H1 (cell line): ENCODE results near the gene CPZ. TPM values are rescaled to one million over a fixed set of nuclear protein-coding genes. Genes with fewer than 3 reads are reported as not detected.

Experiments used
- CTCF ChIA-PET: fragments of 300-600 bp; sonication (Branson Sonifier 250); formaldehyde crosslinking; loops from one replicate; lab custom pipeline; 2021; ENCODE audit not compliant: partially characterized antibody; lab: Charles Lee
- POLR2A ChIA-PET: fragments of 300-600 bp; sonication (Branson Sonifier 250); formaldehyde crosslinking; loops from one replicate; lab custom pipeline; 2021; ENCODE audit warnings: inconsistent platforms; ENCODE audit not compliant: partially characterized antibody; lab: Charles Lee
- DNase-seq, 2 experiments: peaks; one replicate each; pipeline versions ENCODE4 v3.0.0 to v3.0.0-alpha.2; 2010 to 2022; ENCODE audit warnings: low spot score in 2 of 2, low read depth in 1 of 2, mixed read lengths in 1 of 2
- FAIRE-seq: peaks from 2 replicates; lab custom pipeline; 2011; peaks lifted over from hg19 to GRCh38; lab: Jason Lieb, UNC
- H2AFZ ChIP-seq: 2 replicates; pipeline ENCODE4 v1.8.1; 2012; ENCODE audit warnings: low read length, inconsistent platforms
- H2AK5ac ChIP-seq: 2 replicates; pipeline ENCODE4 v1.6.1; 2013; ENCODE audit warnings: low read depth, low read length
- H2BK120ac ChIP-seq: replicated peaks from 2 replicates; pipeline ENCODE3; 2013; ENCODE audit warnings: low read depth, low read length, inconsistent platforms
- H2BK12ac ChIP-seq: 2 replicates; pipeline ENCODE4 v1.6.1; 2013; ENCODE audit warnings: low read depth, low read length
- H2BK15ac ChIP-seq: 2 replicates; pipeline ENCODE4 v1.6.1; 2013; ENCODE audit warnings: low read length
- H2BK20ac ChIP-seq: 2 replicates; pipeline ENCODE4 v1.6.1; 2013; ENCODE audit warnings: low read length
- H2BK5ac ChIP-seq: 2 replicates; pipeline ENCODE4 v1.6.1; 2013; ENCODE audit warnings: low read depth, low read length
- H3K14ac ChIP-seq: 2 replicates; pipeline ENCODE4 v1.6.1; 2013; ENCODE audit warnings: inconsistent platforms; ENCODE audit not compliant: insufficient read length
- H3K18ac ChIP-seq: 2 replicates; pipeline ENCODE4 v1.6.1; 2013; ENCODE audit warnings: low read length; ENCODE audit errors: extremely low read depth
- H3K23ac ChIP-seq: 2 replicates; pipeline ENCODE4 v1.6.1; 2013; ENCODE audit warnings: inconsistent platforms; ENCODE audit not compliant: insufficient read length
- H3K23me2 ChIP-seq: 2 replicates; pipeline ENCODE4 v1.6.1; 2013; ENCODE audit warnings: low read depth, low read length
- H3K27ac ChIP-seq: 2 replicates; pipeline ENCODE4 v1.6.1; 2011; ENCODE audit warnings: low read depth, low read length, inconsistent platforms
- H3K27me3 ChIP-seq, 4 experiments: replicated peaks in 1 of 4; 1 replicate in 1 of 4; 2 replicates in 3 of 4; pipeline versions ENCODE4 v1.6.1 to v1.8.1; 2011 to 2013; ENCODE audit warnings: low read length in 3 of 4, mild to moderate bottlenecking in 3 of 4, inconsistent platforms in 2 of 4, mixed read lengths in 2 of 4, moderate library complexity in 1 of 4; ENCODE audit not compliant: control insufficient read depth in 3 of 4, insufficient read depth in 3 of 4; ENCODE audit errors: extremely low read depth in 1 of 4
- H3K36me3 ChIP-seq, 4 experiments: 2 replicates each; pipeline versions ENCODE4 v1.6.1 to v1.8.1; 2011 to 2013; ENCODE audit warnings: mild to moderate bottlenecking in 4 of 4, low read length in 3 of 4, moderate library complexity in 2 of 4, control low read depth in 1 of 4, inconsistent platforms in 1 of 4; ENCODE audit not compliant: insufficient read depth in 4 of 4, control insufficient read depth in 2 of 4
- H3K4ac ChIP-seq: replicated peaks from 2 replicates; pipeline ENCODE3; 2013; ENCODE audit warnings: low read length, low read depth, mixed read lengths, inconsistent platforms; ENCODE audit not compliant: insufficient read length
- H3K4me1 ChIP-seq, 4 experiments: replicated peaks in 1 of 4; 1 replicate in 1 of 4; 2 replicates in 3 of 4; pipeline versions ENCODE4 v1.6.1 to v1.8.1; 2011 to 2013; ENCODE audit warnings: low read length in 3 of 4, inconsistent platforms in 2 of 4, mixed read lengths in 1 of 4; ENCODE audit not compliant: insufficient read depth in 4 of 4, control insufficient read depth in 3 of 4
- H3K4me2 ChIP-seq, 2 experiments: 2 replicates each; pipeline versions ENCODE4 v1.6.1 to v1.8.1; 2011 to 2013; ENCODE audit warnings: low read depth in 2 of 2, low read length in 2 of 2, control low read depth in 1 of 2, inconsistent platforms in 1 of 2, mild to moderate bottlenecking in 1 of 2; ENCODE audit not compliant: insufficient read depth in 1 of 2
- H3K4me3 ChIP-seq, 4 experiments: fragments of 200-600, 300-600 bp in 1 of 4; sonication (generic), shearing (Covaris generic), sonication (Bioruptor Twin) in 1 of 4; 2 replicates each; pipeline versions ENCODE4 v1.5.1 to v1.8.1; 2011 to 2016; ENCODE audit warnings: low read length in 4 of 4, low read depth in 3 of 4, control low read depth in 2 of 4, inconsistent platforms in 2 of 4, mild to moderate bottlenecking in 2 of 4, mixed read lengths in 1 of 4, moderate library complexity in 1 of 4; ENCODE audit not compliant: insufficient read depth in 2 of 4; ENCODE audit errors: extremely low read depth in 1 of 4
- H3K56ac ChIP-seq: replicated peaks from 2 replicates; pipeline ENCODE3; 2013; ENCODE audit warnings: low read depth, mild to moderate bottlenecking, mixed read lengths, low read length, inconsistent platforms; ENCODE audit not compliant: insufficient read length
- H3K79me1 ChIP-seq: 2 replicates; pipeline ENCODE4 v1.6.1; 2013; ENCODE audit warnings: low read depth, low read length, control low read depth
- H3K79me2 ChIP-seq, 2 experiments: 2 replicates each; pipeline versions ENCODE4 v1.6.1 to v1.8.1; 2012 to 2013; ENCODE audit warnings: low read length in 2 of 2, mild to moderate bottlenecking in 2 of 2, inconsistent platforms in 1 of 2; ENCODE audit not compliant: insufficient read depth in 2 of 2, control insufficient read depth in 1 of 2
- H3K9ac ChIP-seq, 4 experiments: replicated peaks in 1 of 4; 1 replicate in 1 of 4; 2 replicates in 3 of 4; pipeline versions ENCODE4 v1.6.1 to v1.8.1; 2011 to 2013; ENCODE audit warnings: low read depth in 3 of 4, low read length in 3 of 4, control low read depth in 2 of 4, mild to moderate bottlenecking in 2 of 4, moderate library complexity in 2 of 4, inconsistent platforms in 1 of 4; ENCODE audit errors: extremely low read depth in 1 of 4
- H3K9me3 ChIP-seq, 2 experiments: 2 replicates each; pipeline versions ENCODE4 v1.6.1 to v1.8.1; 2012 to 2013; ENCODE audit warnings: mild to moderate bottlenecking in 2 of 2, moderate library complexity in 2 of 2, control low read depth in 1 of 2, inconsistent platforms in 1 of 2, low read depth in 1 of 2, low read length in 1 of 2, mixed read lengths in 1 of 2; ENCODE audit not compliant: insufficient read depth in 2 of 2
- H4K20me1 ChIP-seq, 2 experiments: replicated peaks in 1 of 2; 2 replicates each; pipeline versions ENCODE3 to v1.8.1; 2011 to 2013; ENCODE audit warnings: inconsistent platforms in 2 of 2, low read length in 2 of 2, mild to moderate bottlenecking in 1 of 2; ENCODE audit not compliant: insufficient read depth in 2 of 2, control insufficient read depth in 1 of 2
- H4K5ac ChIP-seq: 2 replicates; pipeline ENCODE4 v1.6.1; 2013; ENCODE audit warnings: low read length, low read depth, mixed read lengths, inconsistent platforms; ENCODE audit not compliant: insufficient read length
- H4K8ac ChIP-seq: 2 replicates; pipeline ENCODE4 v1.8.0; 2013; ENCODE audit warnings: mild to moderate bottlenecking, moderate library complexity, low read length, inconsistent platforms; ENCODE audit not compliant: insufficient read depth; ENCODE audit errors: extremely low read depth
- H4K91ac ChIP-seq: replicated peaks from 2 replicates; pipeline ENCODE3; 2013; ENCODE audit warnings: low read length, mixed read lengths, inconsistent platforms; ENCODE audit not compliant: insufficient read length
- CBX5 ChIP-seq: fragments of 300-800, 300-1000 bp; sonication (generic); IDR thresholded peaks from 2 replicates; pipeline ENCODE4 v1.7.1; 2016; ENCODE audit warnings: antibody characterized with exemption, low read length, low read depth
- FOSL1 ChIP-seq: IDR thresholded peaks from 2 replicates; pipeline ENCODE4 v1.6.1; 2011; ENCODE audit warnings: mild to moderate bottlenecking, low read depth, low read length, moderate library complexity; ENCODE audit not compliant: insufficient read depth
- NANOG ChIP-seq: IDR thresholded peaks from 2 replicates; pipeline ENCODE4 v1.6.1; 2011; ENCODE audit warnings: low read length, low read depth, mild to moderate bottlenecking, inconsistent platforms; ENCODE audit not compliant: insufficient read depth, poor library complexity, severe bottlenecking
- NRF1 ChIP-seq: IDR thresholded peaks from 2 replicates; pipeline ENCODE4 v1.6.1; 2011; ENCODE audit warnings: mild to moderate bottlenecking, low read depth, low read length, improper control_type of control experiment
- POLR2A ChIP-seq, 2 experiments: IDR thresholded peaks; 1 replicate in 1 of 2; 2 replicates in 1 of 2; pipeline ENCODE4 v1.6.1; 2011; ENCODE audit warnings: low read depth in 2 of 2, low read length in 2 of 2, mild to moderate bottlenecking in 2 of 2; ENCODE audit errors: control extremely low read depth in 1 of 2
- POLR2AphosphoS5 ChIP-seq: IDR thresholded peaks from 2 replicates; pipeline ENCODE4 v1.6.1; 2011; ENCODE audit warnings: low read depth, low read length
- RNF2 ChIP-seq: fragments of 200-900, 300-1000 bp; sonication (generic); IDR thresholded peaks from 2 replicates; pipeline ENCODE4 v1.7.1; 2016; ENCODE audit warnings: borderline replicate concordance, low read depth, mild to moderate bottlenecking, antibody characterized with exemption, low read length; ENCODE audit not compliant: poor library complexity, severe bottlenecking; ENCODE audit errors: missing control alignments
- TEAD4 ChIP-seq: IDR thresholded peaks from 2 replicates; pipeline ENCODE4 v1.6.1; 2012; ENCODE audit warnings: low read depth, low read length, inconsistent platforms, mixed read lengths
- WGBS, 2 experiments: shearing (Covaris generic) in 1 of 2; methylation state at CpG; one replicate each; pipeline versions ENCODE4 v1.1.6 to v1.1.7; 2013 to 2015; ENCODE audit warnings: low lambda C conversion rate in 2 of 2, mixed read lengths in 2 of 2, inconsistent platforms in 1 of 2, low coverage in 1 of 2, missing lambda C conversion rate in 1 of 2; ENCODE audit not compliant: insufficient replicate concordance in 2 of 2, insufficient coverage in 1 of 2, insufficient read length in 1 of 2; ENCODE audit errors: extremely low coverage in 1 of 2, missing lambda C conversion rate in 1 of 2; 5-methylcytosine and 5-hydroxymethylcytosine counted together
- polyA plus RNA-seq, 7 experiments: library from polyadenylated mRNA; depleted of rRNA in 3 of 7; stranded (reverse) in 5 of 7; unstranded in 2 of 7; fragments of >200 nt in 5 of 7; fragments of 200-250 nt in 2 of 7; gene quantifications; 1 replicate in 5 of 7; 2 replicates in 1 of 7; 4 replicates in 1 of 7; pipeline versions ENCODE4 v1.2.1 to v1.2.3, GENCODE V29; 2011 to 2013; ENCODE audit warnings: missing spikeins in 2 of 7, mixed read lengths in 2 of 7
- total RNA-seq: library from RNA; stranded (reverse); fragmentation: NEBNext Ultra II Directional; extraction: Animal tissue kit (Norgen Biotek cat#: 25700); gene quantifications from 2 replicates; pipeline ENCODE4 v1.2.1, GENCODE V29; 2021

The CPZ gene
- total and polyA plus RNA-seq, 2 of the 8 experiments (the other 6 are each of a cell fraction or from before 2014, with no cell fraction given), result 28.8 to 40.7 TPM

DNA sequence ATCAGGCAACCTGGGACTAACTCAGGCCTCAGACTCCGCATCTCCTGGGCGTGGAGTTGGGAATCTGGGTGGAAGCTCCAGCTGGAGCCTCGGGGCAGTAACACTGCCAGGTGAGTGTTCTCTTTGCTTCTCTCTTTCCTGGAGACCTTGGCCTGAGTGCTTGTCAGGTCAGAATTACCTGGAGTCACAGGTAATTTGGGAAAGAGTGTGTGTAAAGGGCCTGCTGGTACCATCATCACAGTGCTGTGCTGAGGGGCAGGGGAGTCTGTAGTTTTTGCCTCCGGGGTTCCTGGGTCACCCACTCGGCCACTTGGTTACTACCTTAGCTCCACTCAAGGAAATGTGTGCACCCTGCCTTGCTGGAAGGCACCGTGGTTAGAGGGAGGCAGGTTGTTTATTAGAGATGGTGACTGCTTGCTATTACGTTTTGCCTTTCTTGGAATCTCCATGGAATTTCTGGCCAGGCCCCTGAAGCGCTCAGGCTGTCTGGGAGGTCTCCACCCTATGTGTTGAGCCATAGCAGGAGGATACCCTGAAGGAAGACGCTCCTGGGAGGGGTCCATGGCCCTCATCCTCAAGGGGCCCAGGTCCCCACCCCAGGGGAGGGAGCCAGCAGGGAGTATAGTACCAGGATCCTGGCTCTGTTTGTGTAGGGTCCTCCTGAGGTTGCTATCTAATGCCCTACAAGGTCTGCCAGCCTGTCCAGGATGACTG, 9.5 kb upstream of the CPZ start:
- DNase-seq, result no peak
- Histone ChIP-seq H3K23me2 (peaks cover 12% of the 10 kb centered on the region; the same call in 1 of the 2 replicates), H3K79me1 (no peaks in the 10 kb centered on the region), H3K4me2 (no peak overlapping the region), H2BK20ac (no peak overlapping the region), H3K56ac (no peak overlapping the region), H3K4me3 (no peak overlapping the region), H3K18ac (no peak overlapping the region), H2BK5ac (no peak overlapping the region), H3K36me3 (no peaks in the 10 kb centered on the region), H2BK12ac (no peak overlapping the region), H3K9me3 (no peaks in the 10 kb centered on the region), H3K27ac (no peak overlapping the region), H3K9ac (no peak overlapping the region), H3K14ac (no peak overlapping the region), H2AFZ (no peak overlapping the region), H2BK15ac (no peak overlapping the region; the same call in 1 of the 2 replicates), H4K8ac (no peak overlapping the region), H2BK120ac (no peak overlapping the region), H4K5ac (no peak overlapping the region), H2AK5ac (no peak overlapping the region), H3K23ac (no peak overlapping the region), H4K20me1 (peaks cover 1 to 6% of the 10 kb centered on the region in 2 experiments), H3K4ac (no peak overlapping the region), H4K91ac (no peak overlapping the region), H3K4me1 (peaks cover 0 to 22% (median 16%) of the 10 kb centered on the region in 4 experiments; a peak in 6 of 7 replicates), H3K27me3 (peaks cover 3 to 16% (median 15%) of the 10 kb centered on the region in 4 experiments), H3K79me2 (no peaks in the 10 kb centered on the region)
- ChIA-PET CTCF (interaction anchor here (0.6 to 8.8 kb wide), 11 partner anchors 10 to 149 kb away, joined by 3 to 66 read pairs (median 4); partner anchors contain the start of gene CPZ), POLR2A (interaction anchor here (0.9 kb wide), 1 partner anchor 15 kb away, joined by 4 read pairs; no protein-coding TSS in a partner anchor)
- no peak for FAIRE-seq
- no peak for TF ChIP-seq NRF1
- TF ChIP-seq RNF2, result no peak
- no peak for TF ChIP-seq POLR2AphosphoS5
- no peak for TF ChIP-seq FOSL1
- TF ChIP-seq CBX5, result no peak
- TF ChIP-seq NANOG, result no peak
- no peak for TF ChIP-seq TEAD4
- no peak for TF ChIP-seq POLR2A (IDR thresholded peaks at IDR 0.05; ENCODE audit: control extremely low read depth in 1 of 2, low read depth in 2 of 2, low read length in 2 of 2)
- 89% methylated on average over 9 of the region's 9 CpGs; no CpG with 5 or more reads in 1 of the 2 experiments for WGBS, 2 experiments
